HG03060 (cell line): ENCODE data around the gene HSD17B7.
"Not testable (repeated sequence)": the region's sequence is repeated elsewhere in the genome, so short reads cannot be mapped to it uniquely, and the experiment has no call there.

Experiments used
- ATAC-seq: cut with Tn5 transposase; IDR thresholded peaks from one replicate; pipeline ENCODE4 v1.9.1; 2021; ENCODE audit warnings: low read depth, moderate number of reproducible peaks; ENCODE audit not compliant: unreplicated experiment

The HSD17B7 gene

GRCh38 chr1:162790303-162790984 is at the start of gene HSD17B7:
HSD17B7 (plus strand) TSS chr1:162790702; CDS start chr1:162790801, 99 bp downstream.
- peak; percentile 98 for ATAC-seq

GRCh38 chr1:162740755-162741154 is 49.7 kb upstream of the HSD17B7 start:
- ATAC-seq, result no peak

GRCh38 chr1:162741574-162741973 is 48.9 kb upstream of the HSD17B7 start:
- no peak for ATAC-seq

GRCh38 chr1:162746264-162746942 is 44.1 kb upstream of the HSD17B7 start:
- not testable (repeated sequence) for ATAC-seq

- no peak for ATAC-seq
Observed at GRCh38 chr1:162753001-162753658, 37.4 kb upstream of the HSD17B7 start.

- ATAC-seq, result no peak
Observed at GRCh38 chr1:162753998-162754585, 36.4 kb upstream of the HSD17B7 start.

- no peak for ATAC-seq
Observed at GRCh38 chr1:162755306-162755705, 35.2 kb upstream of the HSD17B7 start.

GRCh38 chr1:162756523-162756922 is 34.0 kb upstream of the HSD17B7 start:
- no peak for ATAC-seq

GRCh38 chr1:162757476-162757875 is 33.0 kb upstream of the HSD17B7 start:
- no peak for ATAC-seq

GRCh38 chr1:162765788-162766187 is 24.7 kb upstream of the HSD17B7 start:
- ATAC-seq, result no peak

GRCh38 chr1:162772571-162773154 is 17.8 kb upstream of the HSD17B7 start:
- ATAC-seq, result no peak

- ATAC-seq, result no peak
Observed at GRCh38 chr1:162774007-162774406, 16.5 kb upstream of the HSD17B7 start.

- no peak for ATAC-seq
Observed at GRCh38 chr1:162779043-162779442, 11.5 kb upstream of the HSD17B7 start.

GRCh38 chr1:162782671-162783070 is 7.8 kb upstream of the HSD17B7 start:
- ATAC-seq, result no peak

GRCh38 chr1:162784926-162785325 is 5.6 kb upstream of the HSD17B7 start:
- ATAC-seq, result not testable (repeated sequence)

- not testable (repeated sequence) for ATAC-seq
Observed at GRCh38 chr1:162788783-162789182, 1.7 kb upstream of the HSD17B7 start.

GRCh38 chr1:162790985-162791357 is 469 bp downstream of the HSD17B7 start:
- not testable (repeated sequence) for ATAC-seq

GRCh38 chr1:162794284-162794683 is 3.8 kb downstream of the HSD17B7 start:
- ATAC-seq, result not testable (repeated sequence)

- not testable (repeated sequence) for ATAC-seq
Observed at GRCh38 chr1:162796617-162797279, 6.2 kb downstream of the HSD17B7 start.
